IMR-90 (cell line): ENCODE results near the gene A3GALT2. TPM values are rescaled to one million over a fixed set of nuclear protein-coding genes. Genes with fewer than 3 reads are reported as not detected.

Experiments used
- ATAC-seq: fragments of 200-7000 bp; cut with Tn5 transposase; 2 replicates; pipeline ENCODE4 v1.9.1; 2020; ENCODE audit warnings: low read depth, mild to moderate bottlenecking, moderate library complexity
- BruUV-seq: library from RNA; stranded (reverse); fragments of 400-500 nt; replicated peaks from 2 replicates; lab custom pipeline; 2021; lab: Mats Ljungman, UMichigan
- CTCF ChIA-PET: fragments of 300-600 bp; formaldehyde crosslinking; extraction: SDS; loops from one replicate; lab custom pipeline; 2021; ENCODE audit warnings: antibody characterized with exemption; lab: Yijun Ruan, JAX
- POLR2A ChIA-PET: fragments of 300-600 bp; sonication (Branson Sonifier 250); formaldehyde crosslinking; loops from one replicate; lab custom pipeline; 2022; ENCODE audit warnings: antibody characterized with exemption; ENCODE audit not compliant: unreplicated experiment; lab: Charles Lee
- DNase-seq: peaks from one replicate; pipeline ENCODE4 v3.0.0; 2013
- H2AFZ ChIP-seq: replicated peaks from 2 replicates; pipeline ENCODE3; 2013; ENCODE audit warnings: low read length, mild to moderate bottlenecking; ENCODE audit not compliant: poor library complexity
- H2AK5ac ChIP-seq: 2 replicates; pipeline ENCODE4 v1.6.1; 2013; ENCODE audit warnings: low read depth, low read length, inconsistent platforms
- H2AK9ac ChIP-seq: replicated peaks from 2 replicates; pipeline ENCODE3; 2013; ENCODE audit warnings: mild to moderate bottlenecking, low read depth, low read length, moderate library complexity; ENCODE audit not compliant: poor library complexity
- H2BK120ac ChIP-seq: 2 replicates; pipeline ENCODE4 v1.6.1; 2013; ENCODE audit warnings: low read depth, low read length, inconsistent platforms
- H2BK15ac ChIP-seq: 3 replicates; pipeline ENCODE4 v1.6.1; 2013; ENCODE audit warnings: low read depth, low read length, inconsistent platforms
- H2BK20ac ChIP-seq: 2 replicates; pipeline ENCODE4 v1.6.1; 2013; ENCODE audit warnings: low read depth, mild to moderate bottlenecking, inconsistent platforms, low read length, moderate library complexity
- H2BK5ac ChIP-seq: 2 replicates; pipeline ENCODE4 v1.6.1; 2013; ENCODE audit warnings: mild to moderate bottlenecking, low read depth, low read length, inconsistent platforms; ENCODE audit not compliant: poor library complexity, severe bottlenecking
- H3K14ac ChIP-seq: replicated peaks from 2 replicates; pipeline ENCODE4 v1.6.1; 2013; ENCODE audit warnings: low read depth, low read length, inconsistent platforms
- H3K18ac ChIP-seq: 2 replicates; pipeline ENCODE4 v1.6.1; 2013; ENCODE audit warnings: low read depth, low read length, control low read depth
- H3K23ac ChIP-seq: 2 replicates; pipeline ENCODE4 v1.6.1; 2013; ENCODE audit warnings: low read depth, low read length, inconsistent platforms
- H3K27ac ChIP-seq: 2 replicates; pipeline ENCODE4 v1.5.1; 2013; ENCODE audit warnings: mild to moderate bottlenecking, control low read depth, low read length; ENCODE audit not compliant: insufficient read depth
- H3K27me3 ChIP-seq: 2 replicates; pipeline ENCODE4 v1.6.1; 2013; ENCODE audit warnings: low read length; ENCODE audit not compliant: control insufficient read depth, insufficient read depth
- H3K36me3 ChIP-seq: 2 replicates; pipeline ENCODE4 v1.6.1; 2013; ENCODE audit warnings: low read length, mixed read lengths; ENCODE audit not compliant: control insufficient read depth, insufficient read depth
- H3K4ac ChIP-seq: 2 replicates; pipeline ENCODE4 v1.6.1; 2013; ENCODE audit warnings: low read depth, low read length, inconsistent platforms
- H3K4me1 ChIP-seq: 2 replicates; pipeline ENCODE4 v1.6.1; 2013; ENCODE audit warnings: low read length, mixed read lengths; ENCODE audit not compliant: control insufficient read depth, insufficient read depth
- H3K4me2 ChIP-seq: 2 replicates; pipeline ENCODE4 v1.6.1; 2013; ENCODE audit warnings: low read depth, mild to moderate bottlenecking, control low read depth, low read length, moderate library complexity
- H3K4me3 ChIP-seq: 2 replicates; pipeline ENCODE4 v1.5.1; 2013; ENCODE audit warnings: low read depth, mild to moderate bottlenecking, control low read depth, low read length, moderate library complexity; ENCODE audit not compliant: insufficient read depth
- H3K56ac ChIP-seq: 2 replicates; pipeline ENCODE4 v1.6.1; 2013; ENCODE audit warnings: low read length, inconsistent platforms; ENCODE audit not compliant: insufficient read depth; ENCODE audit errors: extremely low read depth
- H3K79me1 ChIP-seq, 2 experiments: 2 replicates each; pipeline ENCODE4 v1.6.1; 2013; ENCODE audit warnings: low read length in 2 of 2, inconsistent platforms in 1 of 2, low read depth in 1 of 2
- H3K9ac ChIP-seq: 2 replicates; pipeline ENCODE4 v1.6.1; 2013; ENCODE audit warnings: low read depth, low read length, control low read depth
- H3K9me1 ChIP-seq: 2 replicates; pipeline ENCODE4 v1.6.1; 2013; ENCODE audit warnings: low read length, inconsistent platforms; ENCODE audit not compliant: insufficient read depth
- H3K9me3 ChIP-seq: 2 replicates; pipeline ENCODE4 v1.6.1; 2013; ENCODE audit warnings: low read length; ENCODE audit not compliant: control insufficient read depth, insufficient read depth
- H4K20me1 ChIP-seq: 2 replicates; pipeline ENCODE4 v1.6.1; 2013; ENCODE audit warnings: low read length, inconsistent platforms; ENCODE audit not compliant: insufficient read depth
- H4K5ac ChIP-seq: 2 replicates; pipeline ENCODE4 v1.6.1; 2013; ENCODE audit warnings: mild to moderate bottlenecking, low read depth, low read length, control low read depth
- H4K8ac ChIP-seq, 2 experiments: 2 replicates each; pipeline ENCODE4 v1.6.1; 2013; ENCODE audit warnings: low read depth in 2 of 2, low read length in 2 of 2, control low read depth in 1 of 2, inconsistent platforms in 1 of 2
- H4K91ac ChIP-seq: 2 replicates; pipeline ENCODE4 v1.6.1; 2013; ENCODE audit warnings: low read depth, low read length, inconsistent platforms; ENCODE audit not compliant: insufficient read depth
- BHLHE40 ChIP-seq: fragments of 150-350 bp; IDR thresholded peaks from 2 replicates; pipeline ENCODE4 v1.6.1; 2016; ENCODE audit warnings: mild to moderate bottlenecking, low read depth, low read length
- CEBPB ChIP-seq: IDR thresholded peaks from 2 replicates; pipeline ENCODE4 v1.6.1; 2012; ENCODE audit warnings: low read depth, low read length, improper control_type of control experiment
- CHD1 ChIP-seq: IDR thresholded peaks from 2 replicates; pipeline ENCODE4 v1.6.1; 2012; ENCODE audit warnings: low read depth, low read length, improper control_type of control experiment
- FOS ChIP-seq: fragments of 150-350 bp; IDR thresholded peaks from 2 replicates; pipeline ENCODE4 v1.6.1; 2016; ENCODE audit warnings: low read depth, low read length
- MAFK ChIP-seq: IDR thresholded peaks from 2 replicates; pipeline ENCODE4 v1.6.1; 2012; ENCODE audit warnings: low read depth, low read length, improper control_type of control experiment
- MAZ ChIP-seq: IDR thresholded peaks from 2 replicates; pipeline ENCODE4 v1.6.1; 2012; ENCODE audit warnings: low read depth, mild to moderate bottlenecking, low read length, improper control_type of control experiment, moderate library complexity, borderline replicate concordance
- MXI1 ChIP-seq: IDR thresholded peaks from 2 replicates; pipeline ENCODE4 v1.6.1; 2012; ENCODE audit warnings: low read depth, mild to moderate bottlenecking, low read length, moderate library complexity, borderline replicate concordance
- NFE2L2 ChIP-seq: fragments of 150-350 bp; IDR thresholded peaks from 2 replicates; pipeline ENCODE4 v1.6.1; 2016; ENCODE audit warnings: low read depth, mild to moderate bottlenecking, low read length
- POLR2A ChIP-seq: IDR thresholded peaks from 2 replicates; pipeline ENCODE4 v1.6.1; 2012; ENCODE audit warnings: mild to moderate bottlenecking, low read depth, low read length
- RAD21 ChIP-seq: IDR thresholded peaks from 2 replicates; pipeline ENCODE4 v1.6.1; 2012; ENCODE audit warnings: low read length, improper control_type of control experiment
- RCOR1 ChIP-seq: IDR thresholded peaks from 2 replicates; pipeline ENCODE4 v1.6.1; 2012; ENCODE audit warnings: mild to moderate bottlenecking, low read length, improper control_type of control experiment; ENCODE audit not compliant: insufficient replicate concordance
- RFX5 ChIP-seq: IDR thresholded peaks from 2 replicates; pipeline ENCODE4 v1.8.0; 2012; ENCODE audit warnings: low read depth, mild to moderate bottlenecking, low read length, moderate library complexity
- SMC3 ChIP-seq: fragments of 150-350 bp; IDR thresholded peaks from 2 replicates; pipeline ENCODE4 v1.6.1; 2016; ENCODE audit warnings: low read depth, mild to moderate bottlenecking, antibody characterized with exemption, low read length, moderate library complexity
- USF2 ChIP-seq: fragments of 150-350 bp; IDR thresholded peaks from 2 replicates; pipeline ENCODE4 v1.6.1; 2017; ENCODE audit warnings: mild to moderate bottlenecking, antibody characterized with exemption, low read length, low read depth
- WGBS, 2 experiments: methylation state at CpG; one replicate each; pipeline versions ENCODE4 v1.1.5 to v1.1.7; 2013; ENCODE audit warnings: missing lambda C conversion rate in 2 of 2; ENCODE audit not compliant: insufficient read length in 1 of 2; ENCODE audit errors: extremely low coverage in 2 of 2; 5-methylcytosine and 5-hydroxymethylcytosine counted together
- dilution Hi-C: fragments of 300-500 bp; cut with HindIII; formaldehyde crosslinking; loops from one replicate; pipeline ENCODE4 v1.14.3; 2018; ENCODE audit warnings: low sequenced_read_pairs; ENCODE audit not compliant: unreplicated experiment
- in situ Hi-C: fragments of 300-500 bp; cut with MboI; formaldehyde crosslinking; loops from 3 replicates; pipeline ENCODE4 v1.14.3; 2019; ENCODE audit warnings: low sequenced_read_pairs, inconsistent platforms, mixed read lengths
- intact Hi-C: fragments of 100-400 bp; cut with micrococcal nuclease; formaldehyde crosslinking; loops from 2 replicates; pipeline ENCODE4 v1.10.0; 2022
- polyA plus RNA-seq, 3 experiments: library from polyadenylated mRNA; depleted of rRNA; stranded (reverse); fragments of >200 nt; gene quantifications; 2 replicates each; pipeline ENCODE4 v1.2.3, GENCODE V29; 2012; ENCODE audit warnings: low replicate concordance in 1 of 3
- total RNA-seq: library from RNA; depleted of rRNA; stranded (reverse); fragments of >200 nt; gene quantifications from 2 replicates; pipeline ENCODE4 v1.2.3, GENCODE V29; 2012
- TF ChIP-seq, protein P1 (sequence below): conservative IDR thresholded peaks from 2 replicates; pipeline ENCODE4 v1.5.1; 2012; ENCODE audit warnings: mild to moderate bottlenecking, low read depth, low read length, improper control_type of control experiment
- TF ChIP-seq, protein P2 (sequence below): fragments of 150-350 bp; IDR thresholded peaks from 2 replicates; pipeline ENCODE4 v1.6.1; 2016; ENCODE audit warnings: low read depth, mild to moderate bottlenecking, low read length, moderate library complexity, borderline replicate concordance

A3GALT2 gene
- total and polyA plus RNA-seq, 2 of the 4 experiments (the other 2 are of a cell fraction) = not detected

GRCh38 chr1:33295023-33295422, 25.9 kb downstream of the A3GALT2 start:
- Histone ChIP-seq H2BK120ac (no peak overlapping the region), H3K9me1 (peaks cover 4% of the 10 kb centered on the region; the same call in 1 of the 2 replicates), H4K5ac (no peak overlapping the region), H2BK5ac (no peak overlapping the region), H3K27me3 (no peaks in the 10 kb centered on the region), H2AFZ (no peak overlapping the region), H3K9me3 (no peaks in the 10 kb centered on the region), H3K4me1 (no peaks in the 10 kb centered on the region), H4K8ac (no peak overlapping the region), H4K20me1 (peaks cover 10% of the 10 kb centered on the region; the same call in 1 of the 2 replicates), H2AK9ac (peak overlapping the region; percentile 87), H3K4ac (no peak overlapping the region), H4K91ac (no peak overlapping the region), H2BK20ac (no peak overlapping the region), H3K4me3 (no peak overlapping the region), H3K79me1 (peaks cover 0 to 30% of the 10 kb centered on the region in 2 experiments; a peak in 2 of 4 replicates), H3K23ac (no peak overlapping the region), H3K9ac (no peak overlapping the region), H3K14ac (no peak overlapping the region), H3K27ac (no peak overlapping the region), H2AK5ac (no peak overlapping the region), H3K36me3 (peaks cover 31% of the 10 kb centered on the region), H3K18ac (no peak overlapping the region), H3K4me2 (no peak overlapping the region), H2BK15ac (no peak overlapping the region), H3K56ac (no peak overlapping the region)
- dilution Hi-C loops = no loop called here
- in situ Hi-C loops = loop anchor here (5.0 to 10.0 kb wide), 3 partner anchors 72 to 320 kb away; no protein-coding TSS in a partner anchor
- intact Hi-C loops = loop anchor here (1.0 to 5.0 kb wide), 6 partner anchors 52 to 318 kb away; no protein-coding TSS in a partner anchor
- no TSS peak for BruUV-seq
- ChIA-PET POLR2A (no interaction called here), CTCF (interaction anchor here (0.6 to 2.2 kb wide), 16 partner anchors 10 to 1447 kb away, joined by 3 to 26 read pairs (median 4); no protein-coding TSS in a partner anchor)
- WGBS, 2 experiments = 96% methylated on average over 7 of the region's 15 CpGs; no CpG with 5 or more reads in 1 of the 2 experiments
- TF ChIP-seq CHD1 (no peak), POLR2A (no peak), MAZ (no peak), CEBPB (no peak), RAD21 (no peak), NFE2L2 (no peak), RCOR1 (no peak), MXI1 (no peak), FOS (no peak), USF2 (no peak), BHLHE40 (no peak), RFX5 (no peak), SMC3 (no peak), MAFK (no peak)
- TF ChIP-seq, protein P1, sequence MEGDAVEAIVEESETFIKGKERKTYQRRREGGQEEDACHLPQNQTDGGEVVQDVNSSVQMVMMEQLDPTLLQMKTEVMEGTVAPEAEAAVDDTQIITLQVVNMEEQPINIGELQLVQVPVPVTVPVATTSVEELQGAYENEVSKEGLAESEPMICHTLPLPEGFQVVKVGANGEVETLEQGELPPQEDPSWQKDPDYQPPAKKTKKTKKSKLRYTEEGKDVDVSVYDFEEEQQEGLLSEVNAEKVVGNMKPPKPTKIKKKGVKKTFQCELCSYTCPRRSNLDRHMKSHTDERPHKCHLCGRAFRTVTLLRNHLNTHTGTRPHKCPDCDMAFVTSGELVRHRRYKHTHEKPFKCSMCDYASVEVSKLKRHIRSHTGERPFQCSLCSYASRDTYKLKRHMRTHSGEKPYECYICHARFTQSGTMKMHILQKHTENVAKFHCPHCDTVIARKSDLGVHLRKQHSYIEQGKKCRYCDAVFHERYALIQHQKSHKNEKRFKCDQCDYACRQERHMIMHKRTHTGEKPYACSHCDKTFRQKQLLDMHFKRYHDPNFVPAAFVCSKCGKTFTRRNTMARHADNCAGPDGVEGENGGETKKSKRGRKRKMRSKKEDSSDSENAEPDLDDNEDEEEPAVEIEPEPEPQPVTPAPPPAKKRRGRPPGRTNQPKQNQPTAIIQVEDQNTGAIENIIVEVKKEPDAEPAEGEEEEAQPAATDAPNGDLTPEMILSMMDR = no peak
- TF ChIP-seq, protein P2, sequence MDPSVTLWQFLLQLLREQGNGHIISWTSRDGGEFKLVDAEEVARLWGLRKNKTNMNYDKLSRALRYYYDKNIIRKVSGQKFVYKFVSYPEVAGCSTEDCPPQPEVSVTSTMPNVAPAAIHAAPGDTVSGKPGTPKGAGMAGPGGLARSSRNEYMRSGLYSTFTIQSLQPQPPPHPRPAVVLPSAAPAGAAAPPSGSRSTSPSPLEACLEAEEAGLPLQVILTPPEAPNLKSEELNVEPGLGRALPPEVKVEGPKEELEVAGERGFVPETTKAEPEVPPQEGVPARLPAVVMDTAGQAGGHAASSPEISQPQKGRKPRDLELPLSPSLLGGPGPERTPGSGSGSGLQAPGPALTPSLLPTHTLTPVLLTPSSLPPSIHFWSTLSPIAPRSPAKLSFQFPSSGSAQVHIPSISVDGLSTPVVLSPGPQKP = no peak
- DNase-seq = no peak
- no peak for ATAC-seq
